Testis (tissue), 3 donors: Measurements from ENCODE around the gene CST4. TPM values are rescaled to one million over a fixed set of nuclear protein-coding genes. Genes with fewer than 3 reads are reported as not detected.

Experiments
- DNase-seq: peaks from one replicate; pipeline ENCODE4 v3.0.0-alpha.2; 2019
- H3K27ac ChIP-seq, 2 donors: fragments of 200-600 bp; sonication (generic); one replicate each; pipeline ENCODE4 v1.5.1; 2019
- H3K27me3 ChIP-seq: fragments of 200-600 bp; sonication (generic); one replicate; pipeline ENCODE4 v1.5.1; 2019
- H3K36me3 ChIP-seq: fragments of 200-600 bp; sonication (generic); one replicate; pipeline ENCODE4 v1.5.1; 2017; ENCODE audit warnings: low read depth; ENCODE audit errors: missing control alignments
- H3K4me1 ChIP-seq: fragments of 200-600 bp; sonication (generic); one replicate; pipeline ENCODE4 v1.5.1; 2019
- H3K4me3 ChIP-seq, 2 donors: fragments of 200-600 bp; sonication (generic); one replicate each; pipeline ENCODE4 v1.5.1; 2017 to 2019
- H3K9me3 ChIP-seq: fragments of 200-600 bp; sonication (generic); one replicate; pipeline ENCODE4 v1.5.1; 2017
- POLR2A ChIP-seq: fragments of 450-650 bp; IDR thresholded peaks from one replicate; pipeline ENCODE4 v1.6.1; 2017; ENCODE audit warnings: antibody characterized with exemption, mild to moderate bottlenecking, moderate library complexity
- WGBS, 2 donors: methylation state at CpG; one replicate each; pipeline ENCODE4 v1.1.5; 2018; 5-methylcytosine and 5-hydroxymethylcytosine counted together
- intact Hi-C: fragments of 100-400 bp; cut with DNase I; formaldehyde crosslinking; loops from one replicate; pipeline ENCODE4 v1.15.1; 2023; ENCODE audit warnings: low total_unique reads
- polyA plus RNA-seq: library from polyadenylated mRNA; stranded (reverse); fragments of 350-450 nt; fragmentation: Illumina TruSeq; extraction: RNeasy Lipid Tissue Mini Kit (QIAGEN cat#74804); gene quantifications from one replicate; pipeline ENCODE4 v1.2.3, GENCODE V29; 2014; ENCODE audit warnings: low read depth, low replicate concordance; ENCODE audit not compliant: insufficient read depth
- total RNA-seq, 2 donors: library from RNA; depleted of rRNA; stranded (reverse); fragments of >200 nt; gene quantifications; one replicate each; pipeline ENCODE4 v1.2.3, GENCODE V29; 2016
- TF ChIP-seq, protein P1 (sequence below), 3 experiments: fragments of 450-650 bp in 2 of 3; fragments of 200-600 bp in 1 of 3; sonication (generic) in 1 of 3; IDR thresholded peaks; one replicate each; pipeline ENCODE4 v1.5.1; 2016 to 2019; ENCODE audit warnings: antibody characterized with exemption in 3 of 3, mild to moderate bottlenecking in 2 of 3, moderate library complexity in 1 of 3

Gene CST4
- total and polyA plus RNA-seq, 3 donors from 2014 or later: not detected

DNA sequence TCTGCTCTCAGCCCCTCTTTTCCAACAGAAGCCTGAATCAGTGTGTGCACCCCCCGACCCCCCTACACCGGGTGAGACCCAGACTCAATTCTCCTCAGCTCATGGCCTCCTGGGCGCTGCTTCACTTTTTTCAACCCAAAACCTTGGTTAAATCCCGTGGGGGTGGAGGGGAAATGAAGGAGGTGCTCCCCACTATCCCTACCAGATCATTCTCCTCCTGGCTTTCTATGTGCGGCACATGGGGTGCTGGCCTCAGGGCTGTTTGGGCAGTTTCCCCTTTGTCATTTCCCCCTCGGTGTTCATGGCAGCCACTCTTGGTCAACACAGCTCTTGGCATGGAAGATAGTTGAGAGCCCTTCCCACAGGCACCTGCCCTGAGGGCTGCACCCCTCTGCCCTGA, 4.6 kb downstream of the CST4 start:
- Histone ChIP-seq H3K36me3 (no peaks in the 10 kb centered on the region), H3K4me1 (no peaks in the 10 kb centered on the region), H3K27ac (no peak overlapping the region), H3K9me3 (no peaks in the 10 kb centered on the region), H3K4me3 (no peak overlapping the region), H3K27me3 (no peaks in the 10 kb centered on the region)
- intact Hi-C loops: no loop called here
- DNase-seq: no peak
- 89 to 92% methylated on average over 6 of the region's 6 CpGs for WGBS, 2 donors
- TF ChIP-seq, protein P1, sequence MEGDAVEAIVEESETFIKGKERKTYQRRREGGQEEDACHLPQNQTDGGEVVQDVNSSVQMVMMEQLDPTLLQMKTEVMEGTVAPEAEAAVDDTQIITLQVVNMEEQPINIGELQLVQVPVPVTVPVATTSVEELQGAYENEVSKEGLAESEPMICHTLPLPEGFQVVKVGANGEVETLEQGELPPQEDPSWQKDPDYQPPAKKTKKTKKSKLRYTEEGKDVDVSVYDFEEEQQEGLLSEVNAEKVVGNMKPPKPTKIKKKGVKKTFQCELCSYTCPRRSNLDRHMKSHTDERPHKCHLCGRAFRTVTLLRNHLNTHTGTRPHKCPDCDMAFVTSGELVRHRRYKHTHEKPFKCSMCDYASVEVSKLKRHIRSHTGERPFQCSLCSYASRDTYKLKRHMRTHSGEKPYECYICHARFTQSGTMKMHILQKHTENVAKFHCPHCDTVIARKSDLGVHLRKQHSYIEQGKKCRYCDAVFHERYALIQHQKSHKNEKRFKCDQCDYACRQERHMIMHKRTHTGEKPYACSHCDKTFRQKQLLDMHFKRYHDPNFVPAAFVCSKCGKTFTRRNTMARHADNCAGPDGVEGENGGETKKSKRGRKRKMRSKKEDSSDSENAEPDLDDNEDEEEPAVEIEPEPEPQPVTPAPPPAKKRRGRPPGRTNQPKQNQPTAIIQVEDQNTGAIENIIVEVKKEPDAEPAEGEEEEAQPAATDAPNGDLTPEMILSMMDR (IDR thresholded peaks at IDR 0.05): no peak
- TF ChIP-seq POLR2A: no peak

DNA sequence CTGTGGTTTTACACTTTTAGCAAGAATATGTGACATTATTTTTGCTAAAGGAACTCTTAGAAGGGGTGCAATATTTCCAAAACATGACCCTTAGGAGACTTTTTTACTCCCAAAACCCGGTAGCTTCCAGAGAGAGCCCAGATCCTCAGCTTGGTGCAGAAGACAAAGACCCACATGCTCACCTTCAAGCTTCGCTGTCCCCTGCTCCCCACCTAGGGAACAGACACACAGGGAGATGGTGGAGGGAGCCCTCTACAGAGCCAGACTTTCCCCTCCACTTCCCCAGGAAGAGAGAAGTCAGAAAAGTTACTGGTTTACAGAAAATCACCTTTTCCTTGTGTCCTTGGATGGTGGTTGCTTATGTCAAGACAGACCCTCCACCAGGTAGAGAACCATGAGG, 5.0 kb downstream of the CST4 start:
- H3K4me3 ChIP-seq: no peak overlapping the region
- 87 to 94% methylated on average over 2 of the region's 2 CpGs for WGBS, 2 donors
- no peaks in the 10 kb centered on the region for H3K4me1 ChIP-seq
- DNase-seq: no peak
- no peaks in the 10 kb centered on the region for H3K27me3 ChIP-seq
- no peaks in the 10 kb centered on the region for H3K36me3 ChIP-seq
- intact Hi-C loops: no loop called here
- H3K9me3 ChIP-seq: no peaks in the 10 kb centered on the region
- no peak for TF ChIP-seq POLR2A
- TF ChIP-seq, protein P1 (IDR thresholded peaks at IDR 0.05): no peak
- no peak overlapping the region for H3K27ac ChIP-seq

DNA sequence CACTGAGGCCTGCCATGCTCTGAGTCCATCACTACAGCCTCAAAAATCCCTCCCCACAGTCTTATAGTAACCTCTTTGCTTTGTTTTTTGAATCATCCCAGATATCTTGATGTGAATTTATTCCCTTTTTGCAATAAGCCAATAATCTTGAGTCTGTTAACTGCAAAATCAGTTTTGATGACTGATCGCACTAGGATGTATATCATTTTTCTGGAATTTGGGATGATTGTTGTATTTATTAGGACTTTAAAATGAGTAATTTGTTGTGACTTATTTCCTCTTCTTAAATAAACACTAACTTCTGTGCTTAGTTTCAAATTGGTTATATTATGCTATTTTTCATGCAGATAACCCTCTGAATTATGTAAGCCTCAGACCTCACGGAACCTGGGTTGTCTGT, 5.6 kb downstream of the CST4 start:
- 94% methylated on average over 2 of the region's 2 CpGs for WGBS, 2 donors
- TF ChIP-seq, protein P1 (IDR thresholded peaks at IDR 0.05): no peak
- no peak for TF ChIP-seq POLR2A
- no peak for DNase-seq

DNA sequence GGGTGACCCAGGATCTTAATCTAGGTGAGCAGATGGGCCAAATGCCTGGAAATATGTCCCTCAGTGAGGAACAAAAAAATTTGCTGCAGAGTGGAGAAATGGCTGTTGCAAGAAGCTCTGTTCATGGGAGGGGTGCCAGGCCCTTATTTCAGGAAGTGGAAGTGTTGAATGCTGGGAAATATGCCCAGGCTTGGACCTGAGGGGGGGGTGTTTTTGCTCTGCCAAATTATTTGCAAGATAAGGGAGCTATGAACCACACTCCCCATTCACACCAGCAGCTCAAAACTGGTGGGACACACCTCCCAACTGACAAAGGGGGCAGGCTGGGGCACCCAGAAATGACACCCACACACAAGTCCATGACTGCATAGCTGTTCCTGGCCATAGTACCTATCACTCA, 8.7 kb downstream of the CST4 start:
- no peak for DNase-seq
- Histone ChIP-seq H3K27me3 (no peaks in the 10 kb centered on the region), H3K4me3 (no peak overlapping the region), H3K27ac (no peak overlapping the region), H3K4me1 (no peaks in the 10 kb centered on the region), H3K36me3 (no peaks in the 10 kb centered on the region), H3K9me3 (no peaks in the 10 kb centered on the region)
- intact Hi-C loops: no loop called here
- TF ChIP-seq, protein P1 (IDR thresholded peaks at IDR 0.05): no peak
- TF ChIP-seq POLR2A: no peak

More for the DNA sequence above, 5.6 kb downstream of the CST4 start:
- no peaks in the 10 kb centered on the region for H3K9me3 ChIP-seq
- H3K27me3 ChIP-seq: no peaks in the 10 kb centered on the region
- no peak overlapping the region for H3K4me3 ChIP-seq
- H3K4me1 ChIP-seq: no peaks in the 10 kb centered on the region
- H3K27ac ChIP-seq: no peak overlapping the region
- intact Hi-C loops: no loop called here
- H3K36me3 ChIP-seq: no peaks in the 10 kb centered on the region
